A673 (cell line): ENCODE measurements around the gene GUCY1B1. TPM values are rescaled to one million over a fixed set of nuclear protein-coding genes. Genes with fewer than 3 reads are reported as not detected.

Source experiments
- BruUV-seq: library from RNA; stranded (reverse); fragments of 400-500 nt; replicated peaks from 2 replicates; lab custom pipeline; 2021; lab: Mats Ljungman, UMichigan
- CTCF ChIA-PET: fragments of 300-600 bp; sonication (Branson Sonifier 250); formaldehyde crosslinking; loops from one replicate; lab custom pipeline; 2022; ENCODE audit warnings: antibody characterized with exemption; lab: Charles Lee
- POLR2A ChIA-PET: fragments of 300-600 bp; sonication (Branson Sonifier 250); formaldehyde crosslinking; loops from one replicate; lab custom pipeline; 2022; ENCODE audit warnings: antibody characterized with exemption; ENCODE audit not compliant: low non-redundant PET; lab: Charles Lee
- DNase-seq: peaks from one replicate; pipeline ENCODE4 v3.0.0-alpha.2; 2015; ENCODE audit warnings: low spot score
- H3K27ac ChIP-seq: fragments of 200-600 bp; sonication (generic); 2 replicates; pipeline ENCODE4 v1.5.1; 2016; ENCODE audit warnings: mixed run types, low read depth, mild to moderate bottlenecking, mixed read lengths, antibody characterized with exemption, low read length; ENCODE audit not compliant: poor library complexity, severe bottlenecking
- H3K27me3 ChIP-seq: fragments of 200-600 bp; sonication (generic); replicated peaks from 2 replicates; pipeline ENCODE4 v1.6.1; 2017; ENCODE audit warnings: mixed run types, low read depth, mild to moderate bottlenecking, mixed read lengths, antibody characterized with exemption, low read length; ENCODE audit not compliant: insufficient read depth, poor library complexity
- H3K36me3 ChIP-seq: fragments of 200-600 bp; sonication (generic); 2 replicates; pipeline ENCODE4 v1.6.1; 2016; ENCODE audit warnings: mixed run types, mild to moderate bottlenecking, mixed read lengths, antibody characterized with exemption, low read length; ENCODE audit not compliant: insufficient read depth, poor library complexity, severe bottlenecking
- H3K4me1 ChIP-seq: fragments of 200-600 bp; sonication (generic); 2 replicates; pipeline ENCODE4 v1.6.1; 2017; ENCODE audit warnings: mixed run types, mild to moderate bottlenecking, mixed read lengths, antibody characterized with exemption, low read length; ENCODE audit not compliant: insufficient read depth, poor library complexity, severe bottlenecking
- H3K4me3 ChIP-seq: fragments of 200-600 bp; sonication (generic); 2 replicates; pipeline ENCODE4 v1.5.1; 2016; ENCODE audit warnings: low read depth, mixed run types, mild to moderate bottlenecking, mixed read lengths, low read length; ENCODE audit not compliant: poor library complexity, severe bottlenecking
- H3K9me3 ChIP-seq: fragments of 200-600 bp; sonication (generic); 2 replicates; pipeline ENCODE4 v1.6.1; 2016; ENCODE audit warnings: mixed run types, low read depth, mild to moderate bottlenecking, mixed read lengths, antibody characterized with exemption, low read length; ENCODE audit not compliant: poor library complexity, severe bottlenecking
- CTCF ChIP-seq: fragments of 300-800, 200-600 bp; sonication (generic); conservative IDR thresholded peaks from 2 replicates; pipeline ENCODE4 v1.5.1; 2017; ENCODE audit warnings: low read depth, mild to moderate bottlenecking, antibody characterized with exemption, low read length, moderate library complexity, mixed read lengths
- EZH2 ChIP-seq: fragments of 200-600 bp; sonication (generic); IDR thresholded peaks from 2 replicates; pipeline ENCODE4 v1.6.1; 2017; ENCODE audit warnings: borderline replicate concordance, low read depth, mild to moderate bottlenecking, mixed read lengths, antibody characterized with exemption, low read length; ENCODE audit not compliant: poor library complexity, severe bottlenecking
- intact Hi-C: fragments of 100-400 bp; cut with micrococcal nuclease; formaldehyde crosslinking; loops from one replicate; pipeline ENCODE4 v1.10.0; 2022; ENCODE audit not compliant: unreplicated experiment
- total RNA-seq: library from RNA; stranded (reverse); gene quantifications from 2 replicates; pipeline ENCODE4 v1.2.3, GENCODE V29; 2021

GUCY1B1 gene
- total RNA-seq, 1 experiment from 2014 or later, result not detected

- H3K27ac ChIP-seq, result no peak overlapping the region
- intact Hi-C loops, result no loop called here
- no peaks in the 10 kb centered on the region for H3K4me1 ChIP-seq
- ChIA-PET POLR2A (interaction anchor here (0.6 kb wide), 1 partner anchor 388 kb away, joined by 12 read pairs; no protein-coding TSS in a partner anchor), CTCF (no interaction called here)
- peaks cover 4% of the 10 kb centered on the region for H3K27me3 ChIP-seq
- no peaks in the 10 kb centered on the region for H3K9me3 ChIP-seq
- H3K36me3 ChIP-seq, result no peaks in the 10 kb centered on the region
- no TSS peak for BruUV-seq
- no peak overlapping the region for H3K4me3 ChIP-seq
- TF ChIP-seq CTCF, result no peak
- TF ChIP-seq EZH2, result no peak
- no peak for DNase-seq
These were observed 7.8 kb downstream of the GUCY1B1 start for GRCh38 chr4:155766622-155767021.

GRCh38 chr4:155768370-155768769 is 9.5 kb downstream of the GUCY1B1 start:
- Histone ChIP-seq H3K9me3 (no peaks in the 10 kb centered on the region), H3K27me3 (no peaks in the 10 kb centered on the region), H3K27ac (no peak overlapping the region), H3K4me1 (no peaks in the 10 kb centered on the region), H3K36me3 (no peaks in the 10 kb centered on the region), H3K4me3 (no peak overlapping the region)
- no peak for DNase-seq
- CTCF ChIA-PET, result no interaction called here
- intact Hi-C loops, result no loop called here
- BruUV-seq, result no TSS peak
- no peak for TF ChIP-seq EZH2
- no peak for TF ChIP-seq CTCF
- POLR2A ChIA-PET, result no interaction called here

- TF ChIP-seq CTCF, result no peak
- no peak for TF ChIP-seq EZH2
- Histone ChIP-seq H3K4me1 (no peaks in the 10 kb centered on the region), H3K9me3 (no peaks in the 10 kb centered on the region), H3K27ac (no peak overlapping the region), H3K36me3 (no peaks in the 10 kb centered on the region), H3K27me3 (no peaks in the 10 kb centered on the region), H3K4me3 (no peak overlapping the region)
- POLR2A ChIA-PET, result no interaction called here
- intact Hi-C loops, result no loop called here
- no TSS peak for BruUV-seq
- CTCF ChIA-PET, result no interaction called here
- DNase-seq, result no peak
These were observed 10.3 kb downstream of the GUCY1B1 start for GRCh38 chr4:155769090-155769489.
